CD4-positive, alpha-beta memory T cell (primary cell): ENCODE measurements around the gene MAP1S. TPM values are rescaled to one million over a fixed set of nuclear protein-coding genes. Genes with fewer than 3 reads are reported as not detected.

ENCODE experiments used
- CTCF ChIA-PET: fragments of 350-600 bp; sonication (Branson Sonifier 250); formaldehyde crosslinking; loops from one replicate; lab custom pipeline; 2021; ENCODE audit warnings: inconsistent platforms; ENCODE audit not compliant: partially characterized antibody; lab: Charles Lee
- POLR2A ChIA-PET: fragments of 350-600 bp; sonication (Branson Sonifier 250); formaldehyde crosslinking; loops from one replicate; lab custom pipeline; 2021; ENCODE audit not compliant: partially characterized antibody; lab: Charles Lee
- DNase-seq, 5 donors: peaks; one replicate each; pipeline versions ENCODE4 v3.0.0 to v3.0.0-alpha.2; 2020 to 2022; ENCODE audit warnings: mixed read lengths in 1 of 5
- H3K27ac ChIP-seq: one replicate; pipeline ENCODE4 v1.7.0; 2013; ENCODE audit warnings: low read depth, low read length
- H3K27me3 ChIP-seq: 2 replicates; pipeline ENCODE4 v1.7.0; 2013; ENCODE audit warnings: mild to moderate bottlenecking, low read length, moderate library complexity; ENCODE audit not compliant: insufficient read depth
- H3K36me3 ChIP-seq: 2 replicates; pipeline ENCODE4 v1.7.0; 2013; ENCODE audit warnings: mild to moderate bottlenecking, low read length, moderate library complexity; ENCODE audit not compliant: insufficient read depth
- H3K4me1 ChIP-seq: 2 replicates; pipeline ENCODE4 v1.7.0; 2013; ENCODE audit warnings: mild to moderate bottlenecking, low read length, moderate library complexity; ENCODE audit not compliant: insufficient read depth
- H3K4me3 ChIP-seq, 2 donors: one replicate each; pipeline ENCODE4 v1.7.0; 2013; ENCODE audit warnings: low read length in 2 of 2, mild to moderate bottlenecking in 1 of 2
- H3K9me3 ChIP-seq, 2 donors: one replicate each; pipeline ENCODE4 v1.7.0; 2013; ENCODE audit warnings: low read length in 2 of 2, control low read depth in 1 of 2; ENCODE audit not compliant: control insufficient read depth in 1 of 2
- H3K27ac Mint-ChIP-seq, 7 donors: one replicate each; pipeline ENCODE4 v1.8.0; 2020 to 2021; ENCODE audit warnings: mixed read lengths in 7 of 7, mild to moderate bottlenecking in 6 of 7, inconsistent platforms in 3 of 7, moderate library complexity in 3 of 7
- H3K27me3 Mint-ChIP-seq, 2 donors: one replicate each; pipeline ENCODE4 v1.8.0; 2020 to 2021; ENCODE audit warnings: mixed read lengths in 2 of 2
- H3K36me3 Mint-ChIP-seq, 2 donors: one replicate each; pipeline ENCODE4 v1.8.0; 2020 to 2021; ENCODE audit warnings: mixed read lengths in 2 of 2, inconsistent platforms in 1 of 2, mild to moderate bottlenecking in 1 of 2
- H3K4me1 Mint-ChIP-seq, 4 donors: one replicate each; pipeline ENCODE4 v1.8.0; 2020 to 2021; ENCODE audit warnings: mixed read lengths in 4 of 4, mild to moderate bottlenecking in 1 of 4
- H3K4me3 Mint-ChIP-seq, 8 donors: one replicate each; pipeline ENCODE4 v1.8.0; 2020 to 2021; ENCODE audit warnings: mixed read lengths in 8 of 8, mild to moderate bottlenecking in 7 of 8, moderate library complexity in 6 of 8, inconsistent platforms in 3 of 8
- H3K9me3 Mint-ChIP-seq, 8 donors: one replicate each; pipeline ENCODE4 v1.8.0; 2020 to 2021; ENCODE audit warnings: mixed read lengths in 8 of 8, mild to moderate bottlenecking in 5 of 8, inconsistent platforms in 3 of 8, moderate library complexity in 1 of 8
- intact Hi-C: fragments of 100-400 bp; cut with micrococcal nuclease; formaldehyde crosslinking; loops from one replicate; pipeline ENCODE4 v1.15.1; 2023
- polyA plus RNA-seq, 2 donors: library from polyadenylated mRNA; unstranded; fragments of 300-500 nt; fragmentation: Illumina TruSeq; gene quantifications; one replicate each; pipeline ENCODE4 v1.2.3, GENCODE V29; 2021
- total RNA-seq, 2 experiments: library from RNA; stranded (reverse); gene quantifications; one replicate each; pipeline ENCODE4 v1.2.3, GENCODE V29; 2021

Gene MAP1S
- total and polyA plus RNA-seq, 4 experiments from 2014 or later = 8.2 to 64.9 (median 54.0) TPM

- no peak for DNase-seq
- Histone ChIP-seq H3K4me3 (no peak overlapping the region), H3K36me3 (no peaks in the 10 kb centered on the region), H3K4me1 (no peaks in the 10 kb centered on the region), H3K27me3 (no peaks in the 10 kb centered on the region), H3K27ac (no peak overlapping the region), H3K9me3 (no peaks in the 10 kb centered on the region)
- Mint-ChIP-seq H3K36me3 (no peaks in the 10 kb centered on the region), H3K27me3 (peaks cover 28 to 41% of the 10 kb centered on the region in 2 donors), H3K9me3 (no peaks in the 10 kb centered on the region), H3K4me3 (no peak overlapping the region), H3K27ac (no peak overlapping the region), H3K4me1 (no peaks in the 10 kb centered on the region)
- intact Hi-C loops = no loop called here
- CTCF ChIA-PET = no interaction called here
- POLR2A ChIA-PET = no interaction called here
These were observed 24.1 kb upstream of the MAP1S start for GRCh38 chr19:17695198-17695597.

GRCh38 chr19:17703824-17704463, 15.3 kb upstream of the MAP1S start:
- H3K36me3 Mint-ChIP-seq = no peaks in the 10 kb centered on the region
- no peak overlapping the region for H3K27ac ChIP-seq
- H3K27me3 Mint-ChIP-seq = peaks cover 3 to 10% of the 10 kb centered on the region in 2 donors
- H3K4me1 ChIP-seq = no peaks in the 10 kb centered on the region
- H3K27ac Mint-ChIP-seq = peak overlapping the region in 2 of 7 donors; percentile 5 to 78
- H3K36me3 ChIP-seq = no peaks in the 10 kb centered on the region
- no peaks in the 10 kb centered on the region for H3K9me3 ChIP-seq
- H3K27me3 ChIP-seq = no peaks in the 10 kb centered on the region
- H3K4me3 Mint-ChIP-seq = no peak overlapping the region
- intact Hi-C loops = loop anchor here (1.0 kb wide), 3 partner anchors 71 to 151 kb away; no protein-coding TSS in a partner anchor
- ChIA-PET POLR2A (interaction anchor here (1.3 kb wide), 1 partner anchor 149 kb away, joined by 3 read pairs; no protein-coding TSS in a partner anchor), CTCF (interaction anchor here (0.9 to 7.6 kb wide), 20 partner anchors 10 to 292 kb away, joined by 3 to 108 read pairs (median 6); partner anchors contain the start of genes CCDC124, FCHO1 and RPL18A)
- no peaks in the 10 kb centered on the region for H3K9me3 Mint-ChIP-seq
- peak; percentile 62 to 71 (median 66) for DNase-seq
- H3K4me1 Mint-ChIP-seq = peaks cover 0 to 2% (median 0%) of the 10 kb centered on the region in 4 donors
- no peak overlapping the region for H3K4me3 ChIP-seq

- H3K4me3 ChIP-seq = no peak overlapping the region
- H3K36me3 ChIP-seq = no peaks in the 10 kb centered on the region
- H3K27me3 Mint-ChIP-seq = peaks cover 0 to 2% of the 10 kb centered on the region in 2 donors
- no peak overlapping the region for H3K27ac ChIP-seq
- no peak overlapping the region for H3K4me3 Mint-ChIP-seq
- no peaks in the 10 kb centered on the region for H3K27me3 ChIP-seq
- DNase-seq = no peak
- no peaks in the 10 kb centered on the region for H3K4me1 ChIP-seq
- H3K27ac Mint-ChIP-seq = no peak overlapping the region
- no peaks in the 10 kb centered on the region for H3K9me3 Mint-ChIP-seq
- intact Hi-C loops = no loop called here
- CTCF ChIA-PET = interaction anchor here (0.5 to 7.6 kb wide), 5 partner anchors 8 to 149 kb away, joined by 3 to 108 read pairs (median 4); partner anchors contain the start of gene RPL18A
- H3K36me3 Mint-ChIP-seq = no peaks in the 10 kb centered on the region
- peaks cover 0 to 2% (median 0%) of the 10 kb centered on the region in 4 donors for H3K4me1 Mint-ChIP-seq
- POLR2A ChIA-PET = interaction anchor here (0.6 to 1.7 kb wide), 2 partner anchors 13 to 142 kb away, joined by 6 read pairs; partner anchors contain the start of gene MAP1S
- no peaks in the 10 kb centered on the region for H3K9me3 ChIP-seq
These were observed 12.5 kb upstream of the MAP1S start for GRCh38 chr19:17706750-17707181.

- POLR2A ChIA-PET = no interaction called here
- Mint-ChIP-seq H3K27me3 (no peaks in the 10 kb centered on the region), H3K36me3 (no peaks in the 10 kb centered on the region), H3K27ac (no peak overlapping the region), H3K4me1 (no peaks in the 10 kb centered on the region), H3K4me3 (no peak overlapping the region), H3K9me3 (no peaks in the 10 kb centered on the region)
- H3K27ac ChIP-seq = no peak overlapping the region
- H3K27me3 ChIP-seq = no peaks in the 10 kb centered on the region
- intact Hi-C loops = no loop called here
- CTCF ChIA-PET = interaction anchor here (2.0 kb wide), 1 partner anchor 147 kb away, joined by 6 read pairs; no protein-coding TSS in a partner anchor
- H3K4me1 ChIP-seq = no peaks in the 10 kb centered on the region
- no peaks in the 10 kb centered on the region for H3K36me3 ChIP-seq
- no peak for DNase-seq
- H3K9me3 ChIP-seq = no peaks in the 10 kb centered on the region
- no peak overlapping the region for H3K4me3 ChIP-seq
These were observed 7.4 kb upstream of the MAP1S start for GRCh38 chr19:17711851-17712250.

- ChIA-PET CTCF (interaction anchor here (0.9 kb wide), 1 partner anchor 137 kb away, joined by 3 read pairs; no protein-coding TSS in a partner anchor), POLR2A (no interaction called here)
- Histone ChIP-seq H3K9me3 (no peaks in the 10 kb centered on the region), H3K4me3 (no peak overlapping the region), H3K4me1 (peaks cover 22% of the 10 kb centered on the region), H3K27me3 (no peaks in the 10 kb centered on the region), H3K27ac (no peak overlapping the region), H3K36me3 (no peaks in the 10 kb centered on the region)
- Mint-ChIP-seq H3K4me1 (peaks cover 17 to 31% (median 25%) of the 10 kb centered on the region in 4 donors), H3K27ac (peak overlapping the region in 1 of 7 donors; percentile 52), H3K4me3 (no peak overlapping the region), H3K27me3 (no peaks in the 10 kb centered on the region), H3K9me3 (peaks cover 0 to 2% (median 0%) of the 10 kb centered on the region in 8 donors), H3K36me3 (peaks cover 0 to 15% of the 10 kb centered on the region in 2 donors)
- intact Hi-C loops = loop anchor here (5.0 kb wide), 1 partner anchor 141 kb away; the partner anchor contains the start of gene RPL18A
- no peak for DNase-seq
These were observed 2.9 kb upstream of the MAP1S start for GRCh38 chr19:17716309-17716929.

- H3K9me3 ChIP-seq = no peaks in the 10 kb centered on the region
- Mint-ChIP-seq H3K9me3 (peaks cover 0 to 2% (median 0%) of the 10 kb centered on the region in 8 donors), H3K4me1 (peaks cover 19 to 42% (median 34%) of the 10 kb centered on the region in 4 donors), H3K4me3 (peak overlapping the region; percentile 86 to 93 (median 90)), H3K27ac (peak overlapping the region; percentile 81 to 94 (median 89)), H3K36me3 (peaks cover 0 to 19% of the 10 kb centered on the region in 2 donors), H3K27me3 (no peaks in the 10 kb centered on the region)
- H3K4me3 ChIP-seq = no peak overlapping the region
- H3K36me3 ChIP-seq = no peaks in the 10 kb centered on the region
- POLR2A ChIA-PET = interaction anchor here (0.7 to 5.5 kb wide), 12 partner anchors 19 to 382 kb away, joined by 3 to 78 read pairs (median 4); partner anchors contain the start of genes CCDC124, FCHO1, GTPBP3 and JAK3
- no peaks in the 10 kb centered on the region for H3K27me3 ChIP-seq
- DNase-seq = no peak
- peaks cover 32% of the 10 kb centered on the region for H3K4me1 ChIP-seq
- CTCF ChIA-PET = interaction anchor here (0.6 to 1.9 kb wide), 6 partner anchors 22 to 277 kb away, joined by 3 to 8 read pairs (median 4); no protein-coding TSS in a partner anchor
- intact Hi-C loops = loop anchor here (5.0 kb wide), 1 partner anchor 139 kb away; the partner anchor contains the start of gene RPL18A
- H3K27ac ChIP-seq = peak overlapping the region; percentile 53
These were observed 732 bp upstream of the MAP1S start for GRCh38 chr19:17718550-17718946.
